PC-9 (cell line): ENCODE measurements around the gene PARN. TPM values are rescaled to one million over a fixed set of nuclear protein-coding genes. Genes with fewer than 3 reads are reported as not detected.
A peak's percentile ranks its signal among the peaks of the same experiment; 100 is the strongest.

ENCODE experiments used
- BruUV-seq: library from RNA; stranded (reverse); fragments of 400-500 nt; replicated peaks from 2 replicates; lab custom pipeline; 2021; lab: Mats Ljungman, UMichigan
- CTCF ChIA-PET: fragments of 300-600 bp; sonication (Branson Sonifier 250); formaldehyde crosslinking; loops from one replicate; lab custom pipeline; 2022; ENCODE audit warnings: antibody characterized with exemption; lab: Charles Lee
- POLR2A ChIA-PET: fragments of 300-600 bp; sonication (Branson Sonifier 250); formaldehyde crosslinking; loops from one replicate; lab custom pipeline; 2022; ENCODE audit warnings: antibody characterized with exemption; ENCODE audit not compliant: unreplicated experiment; lab: Charles Lee
- DNase-seq, 2 experiments: peaks; one replicate each; pipeline versions ENCODE4 v3.0.0 to v3.0.0-alpha.2; 2015 to 2022; ENCODE audit warnings: mixed read lengths in 1 of 2
- H2AFZ ChIP-seq: fragments of 200-600 bp; sonication (generic); 2 replicates; pipeline ENCODE4 v1.8.1; 2017; ENCODE audit warnings: antibody characterized with exemption
- H3F3A ChIP-seq: fragments of 200-600 bp; sonication (generic); 2 replicates; pipeline ENCODE4 v1.8.1; 2017; ENCODE audit warnings: antibody characterized with exemption, mild to moderate bottlenecking, low read depth; ENCODE audit not compliant: insufficient read depth
- H3K27ac ChIP-seq: fragments of 200-600 bp; sonication (generic); 2 replicates; pipeline ENCODE4 v1.6.1; 2016; ENCODE audit warnings: mixed run types
- H3K27me3 ChIP-seq: fragments of 200-600 bp; sonication (generic); 2 replicates; pipeline ENCODE4 v1.6.1; 2016; ENCODE audit warnings: low read depth, mixed run types; ENCODE audit not compliant: insufficient read depth
- H3K36me3 ChIP-seq: fragments of 200-600 bp; sonication (generic); 2 replicates; pipeline ENCODE4 v1.6.1; 2016; ENCODE audit warnings: low read depth, mixed run types
- H3K4me1 ChIP-seq: fragments of 200-600 bp; sonication (generic); replicated peaks from 2 replicates; pipeline ENCODE4 v1.6.1; 2016; ENCODE audit warnings: mixed run types; ENCODE audit not compliant: insufficient read depth
- H3K4me2 ChIP-seq: fragments of 200-600 bp; sonication (generic); 2 replicates; pipeline ENCODE4 v1.6.1; 2017; ENCODE audit warnings: mixed run types
- H3K4me3 ChIP-seq: fragments of 200-600 bp; sonication (generic); 2 replicates; pipeline ENCODE4 v1.6.1; 2016; ENCODE audit warnings: mixed run types
- H3K79me2 ChIP-seq: fragments of 200-600 bp; sonication (generic); 2 replicates; pipeline ENCODE4 v1.6.1; 2017; ENCODE audit warnings: low read depth, mixed run types
- H3K9me2 ChIP-seq: fragments of 200-600 bp; sonication (generic); 2 replicates; pipeline ENCODE4 v1.8.1; 2017; ENCODE audit warnings: mild to moderate bottlenecking; ENCODE audit not compliant: insufficient read depth
- H3K9me3 ChIP-seq: fragments of 200-600 bp; sonication (generic); 2 replicates; pipeline ENCODE4 v1.8.1; 2016; ENCODE audit warnings: low read depth; ENCODE audit not compliant: insufficient read depth
- H4K20me1 ChIP-seq: fragments of 200-600 bp; sonication (generic); 2 replicates; pipeline ENCODE4 v1.8.1; 2017; ENCODE audit not compliant: insufficient read depth
- EZH2 ChIP-seq: fragments of 200-600 bp; sonication (generic); IDR thresholded peaks from 2 replicates; pipeline ENCODE4 v1.8.0; 2017; ENCODE audit warnings: antibody characterized with exemption, low read depth
- intact Hi-C: fragments of 100-400 bp; cut with micrococcal nuclease; formaldehyde crosslinking; loops from one replicate; pipeline ENCODE4 v1.10.0; 2022; ENCODE audit not compliant: unreplicated experiment
- total RNA-seq: library from RNA; stranded (reverse); gene quantifications from 2 replicates; pipeline ENCODE4 v1.2.3, GENCODE V29; 2021
- TF ChIP-seq, protein P1 (sequence below): fragments of 200-600 bp; sonication (generic); conservative IDR thresholded peaks from 2 replicates; pipeline ENCODE4 v1.6.1; 2017; ENCODE audit warnings: mixed run types, antibody characterized with exemption, mild to moderate bottlenecking, moderate library complexity

Gene PARN
- total RNA-seq, 1 experiment from 2014 or later: 53.0 TPM

DNA sequence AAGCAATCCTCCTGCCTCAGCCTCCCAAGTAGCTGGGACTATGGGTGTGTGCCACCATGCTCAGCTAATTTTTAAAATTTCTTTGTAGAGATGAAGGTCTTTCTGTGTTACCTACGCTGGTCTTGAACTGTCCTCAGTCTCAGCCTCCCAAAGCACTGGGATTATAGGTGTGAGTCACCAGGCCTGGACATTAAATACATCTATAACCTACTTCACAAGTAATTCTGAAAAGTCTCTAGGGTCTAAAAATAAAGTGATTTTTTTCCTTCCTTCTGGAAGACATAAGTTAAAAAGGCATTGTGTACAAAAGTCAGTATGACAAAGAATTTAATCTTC is 118.3 kb downstream of the PARN start:
- Histone ChIP-seq H3K27me3 (no peaks in the 10 kb centered on the region), H2AFZ (no peak overlapping the region), H4K20me1 (0 out of 2 replicates have a peak, but pooled peaks cover 1% of the 10 kb centered on the region), H3K9me2 (no peaks in the 10 kb centered on the region), H3K36me3 (no peaks in the 10 kb centered on the region), H3K79me2 (no peaks in the 10 kb centered on the region; the same call in 1 of the 2 replicates), H3K27ac (peak overlapping the region; percentile 36; the same call in 1 of the 2 replicates), H3K9me3 (no peaks in the 10 kb centered on the region), H3F3A (peaks cover 18% of the 10 kb centered on the region), H3K4me3 (no peak overlapping the region), H3K4me1 (peaks cover 13% of the 10 kb centered on the region), H3K4me2 (no peak overlapping the region)
- POLR2A ChIA-PET: interaction anchor here (0.6 to 0.7 kb wide), 2 partner anchors 81 to 395 kb away, joined by 8 to 9 read pairs; no protein-coding TSS in a partner anchor
- TF ChIP-seq, protein P1, sequence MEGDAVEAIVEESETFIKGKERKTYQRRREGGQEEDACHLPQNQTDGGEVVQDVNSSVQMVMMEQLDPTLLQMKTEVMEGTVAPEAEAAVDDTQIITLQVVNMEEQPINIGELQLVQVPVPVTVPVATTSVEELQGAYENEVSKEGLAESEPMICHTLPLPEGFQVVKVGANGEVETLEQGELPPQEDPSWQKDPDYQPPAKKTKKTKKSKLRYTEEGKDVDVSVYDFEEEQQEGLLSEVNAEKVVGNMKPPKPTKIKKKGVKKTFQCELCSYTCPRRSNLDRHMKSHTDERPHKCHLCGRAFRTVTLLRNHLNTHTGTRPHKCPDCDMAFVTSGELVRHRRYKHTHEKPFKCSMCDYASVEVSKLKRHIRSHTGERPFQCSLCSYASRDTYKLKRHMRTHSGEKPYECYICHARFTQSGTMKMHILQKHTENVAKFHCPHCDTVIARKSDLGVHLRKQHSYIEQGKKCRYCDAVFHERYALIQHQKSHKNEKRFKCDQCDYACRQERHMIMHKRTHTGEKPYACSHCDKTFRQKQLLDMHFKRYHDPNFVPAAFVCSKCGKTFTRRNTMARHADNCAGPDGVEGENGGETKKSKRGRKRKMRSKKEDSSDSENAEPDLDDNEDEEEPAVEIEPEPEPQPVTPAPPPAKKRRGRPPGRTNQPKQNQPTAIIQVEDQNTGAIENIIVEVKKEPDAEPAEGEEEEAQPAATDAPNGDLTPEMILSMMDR: no peak
- no peak for TF ChIP-seq EZH2
- intact Hi-C loops: no loop called here
- no TSS peak for BruUV-seq
- no peak for DNase-seq
- CTCF ChIA-PET: no interaction called here

DNA sequence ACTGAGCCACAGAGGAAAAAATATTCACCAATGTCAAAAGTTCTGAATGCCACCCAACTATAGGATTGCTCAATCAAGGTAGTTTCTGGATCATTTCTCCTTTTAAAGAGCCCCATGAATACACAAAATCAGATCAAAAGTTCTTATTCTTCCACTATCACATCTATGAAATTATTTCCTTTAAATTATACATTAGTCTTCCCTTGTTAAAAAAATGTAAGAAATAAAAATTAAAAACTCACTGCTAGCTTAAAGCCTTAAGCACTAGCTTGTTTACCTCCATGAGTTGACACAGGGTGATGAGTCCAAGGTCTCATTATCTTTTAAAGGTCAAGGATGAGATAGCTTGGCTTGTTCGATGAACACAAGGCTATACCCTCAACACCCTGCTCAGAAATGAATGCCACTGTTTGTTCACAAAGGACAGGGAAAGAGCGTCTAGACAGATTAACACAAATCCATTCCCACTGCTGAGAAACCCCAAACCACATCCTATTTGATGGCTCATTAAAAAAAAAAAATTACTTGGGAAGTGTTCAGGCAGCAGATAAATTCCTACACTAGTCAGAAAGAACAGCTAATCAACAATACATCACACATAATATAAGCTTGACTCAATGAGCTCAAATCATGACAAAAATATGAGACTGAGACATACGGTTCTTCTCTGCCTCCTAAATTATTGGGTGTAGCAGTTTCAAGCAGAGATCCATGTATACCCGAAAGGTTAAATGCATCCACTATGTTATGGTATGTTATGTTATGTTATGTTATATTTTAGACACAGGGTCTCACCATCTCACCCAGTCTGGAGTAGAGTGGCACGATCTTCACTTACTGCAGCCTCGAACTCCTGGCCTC is 118.9 kb downstream of the PARN start:
- H3K4me2 ChIP-seq: no peak overlapping the region
- no peaks in the 10 kb centered on the region; the same call in 1 of the 2 replicates for H3K36me3 ChIP-seq
- no peak for TF ChIP-seq EZH2
- TF ChIP-seq, protein P1: no peak
- peaks cover 24% of the 10 kb centered on the region for H3F3A ChIP-seq
- peak overlapping the region; percentile 36; the same call in 1 of the 2 replicates for H3K27ac ChIP-seq
- DNase-seq: no peak
- H3K4me1 ChIP-seq: peaks cover 19% of the 10 kb centered on the region
- no TSS peak for BruUV-seq
- ChIA-PET POLR2A (interaction anchor here (0.6 to 0.9 kb wide), 5 partner anchors 10 to 394 kb away, joined by 3 to 9 read pairs (median 4); no protein-coding TSS in a partner anchor), CTCF (interaction anchor here (0.5 kb wide), 1 partner anchor 200 kb away, joined by 13 read pairs; no protein-coding TSS in a partner anchor)
- no peaks in the 10 kb centered on the region for H3K9me2 ChIP-seq
- H4K20me1 ChIP-seq: no peaks in the 10 kb centered on the region
- H3K4me3 ChIP-seq: no peak overlapping the region
- no peaks in the 10 kb centered on the region for H3K27me3 ChIP-seq
- intact Hi-C loops: no loop called here
- no peak overlapping the region for H2AFZ ChIP-seq
- H3K9me3 ChIP-seq: no peaks in the 10 kb centered on the region
- H3K79me2 ChIP-seq: 0 out of 2 replicates have a peak, but pooled peaks cover 3% of the 10 kb centered on the region

DNA sequence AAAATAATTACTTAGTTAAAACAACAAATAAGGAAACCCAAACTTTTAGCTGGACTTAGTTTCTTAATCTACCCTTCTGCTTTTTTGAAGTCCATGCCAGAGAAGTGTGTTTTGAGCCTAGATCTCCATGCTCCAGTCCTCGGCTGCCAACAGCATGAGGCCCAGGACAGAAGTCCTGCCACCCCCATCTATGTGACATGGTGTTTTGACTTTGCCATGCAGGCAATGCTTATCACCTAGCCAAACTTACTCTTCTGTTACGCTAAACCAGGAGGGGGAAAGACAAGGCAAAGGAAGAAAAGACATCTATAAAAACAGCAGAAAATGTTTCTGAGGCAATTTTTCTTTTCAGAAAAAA is 119.5 kb downstream of the PARN start:
- POLR2A ChIA-PET: interaction anchor here (0.6 to 0.9 kb wide), 3 partner anchors 9 to 156 kb away, joined by 3 to 4 read pairs (median 4); no protein-coding TSS in a partner anchor
- no peaks in the 10 kb centered on the region for H3K9me2 ChIP-seq
- H3K4me2 ChIP-seq: no peak overlapping the region
- H3K4me1 ChIP-seq: peaks cover 25% of the 10 kb centered on the region
- CTCF ChIA-PET: no interaction called here
- intact Hi-C loops: no loop called here
- no peak overlapping the region for H2AFZ ChIP-seq
- no TSS peak for BruUV-seq
- no peaks in the 10 kb centered on the region for H3K9me3 ChIP-seq
- H3K27ac ChIP-seq: peak overlapping the region; percentile 22; the same call in 1 of the 2 replicates
- peaks cover 6% of the 10 kb centered on the region; the same call in 1 of the 2 replicates for H3K79me2 ChIP-seq
- no peak overlapping the region for H3K4me3 ChIP-seq
- no peaks in the 10 kb centered on the region; the same call in 1 of the 2 replicates for H3K36me3 ChIP-seq
- no peaks in the 10 kb centered on the region for H3K27me3 ChIP-seq
- TF ChIP-seq EZH2: no peak
- TF ChIP-seq, protein P1: no peak
- no peaks in the 10 kb centered on the region for H4K20me1 ChIP-seq
- DNase-seq: no peak
- peaks cover 28% of the 10 kb centered on the region for H3F3A ChIP-seq
